GM19372 (cell line): ENCODE measurements around the gene ZG16.

Source experiments
- ATAC-seq: cut with Tn5 transposase; IDR thresholded peaks from one replicate; pipeline ENCODE4 v1.9.1; 2021; ENCODE audit warnings: mild to moderate bottlenecking, low read depth, moderate library complexity; ENCODE audit not compliant: unreplicated experiment

ZG16 gene

GRCh38 chr16:29819506-29819905 lies 41.5 kb downstream of the ZG16 start:
- no peak for ATAC-seq

- ATAC-seq: no peak
These were observed 42.2 kb downstream of the ZG16 start, which contains the start of gene MVP for GRCh38 chr16:29820271-29820701. Gene MVP (plus strand): TSS chr16:29820462. CDS start chr16:29830550, 10,088 bp downstream.

GRCh38 chr16:29820730-29821642 lies 42.9 kb downstream of the ZG16 start:
- ATAC-seq: no peak

- ATAC-seq: no peak
These were observed 43.6 kb downstream of the ZG16 start for GRCh38 chr16:29821643-29822115.

- ATAC-seq: no peak
These were observed 46.6 kb downstream of the ZG16 start for GRCh38 chr16:29824589-29825144.

- no peak for ATAC-seq
These were observed 47.3 kb downstream of the ZG16 start for GRCh38 chr16:29825145-29826044.

GRCh38 chr16:29826342-29826695 lies 48.3 kb downstream of the ZG16 start:
- no peak for ATAC-seq

GRCh38 chr16:29830774-29831173 lies 52.7 kb downstream of the ZG16 start:
- no peak for ATAC-seq

GRCh38 chr16:29831490-29831889 lies 53.4 kb downstream of the ZG16 start:
- ATAC-seq: no peak
